Measurements from ENCODE around the gene ATP5PO. TPM values are rescaled to one million over a fixed set of nuclear protein-coding genes. Genes with fewer than 3 reads are reported as not detected.

Gene ATP5PO
- total and polyA plus RNA-seq, 4 donors = 72.8 to 200 (median 131) TPM

- WGBS = 84% methylated on average over 9 of the region's 9 CpGs
- TF ChIP-seq RXRA (IDR thresholded peaks at IDR 0.05) (no peak), FOXA1 (IDR thresholded peaks at IDR 0.05) (no peak), HNF4A (conservative IDR thresholded peaks at IDR 0.05) (no peak), TAF1 (conservative IDR thresholded peaks at IDR 0.05) (no peak), GABPA (IDR thresholded peaks at IDR 0.05 in 1 of 2, conservative IDR thresholded peaks at IDR 0.05 in 1 of 2) (no peak), HNF4G (IDR thresholded peaks at IDR 0.05) (no peak), EGR1 (IDR thresholded peaks at IDR 0.05; ENCODE audit: low read depth in 2 of 2) (no peak), SP1 (IDR thresholded peaks at IDR 0.05) (no peak)
- TF ChIP-seq, protein P1, sequence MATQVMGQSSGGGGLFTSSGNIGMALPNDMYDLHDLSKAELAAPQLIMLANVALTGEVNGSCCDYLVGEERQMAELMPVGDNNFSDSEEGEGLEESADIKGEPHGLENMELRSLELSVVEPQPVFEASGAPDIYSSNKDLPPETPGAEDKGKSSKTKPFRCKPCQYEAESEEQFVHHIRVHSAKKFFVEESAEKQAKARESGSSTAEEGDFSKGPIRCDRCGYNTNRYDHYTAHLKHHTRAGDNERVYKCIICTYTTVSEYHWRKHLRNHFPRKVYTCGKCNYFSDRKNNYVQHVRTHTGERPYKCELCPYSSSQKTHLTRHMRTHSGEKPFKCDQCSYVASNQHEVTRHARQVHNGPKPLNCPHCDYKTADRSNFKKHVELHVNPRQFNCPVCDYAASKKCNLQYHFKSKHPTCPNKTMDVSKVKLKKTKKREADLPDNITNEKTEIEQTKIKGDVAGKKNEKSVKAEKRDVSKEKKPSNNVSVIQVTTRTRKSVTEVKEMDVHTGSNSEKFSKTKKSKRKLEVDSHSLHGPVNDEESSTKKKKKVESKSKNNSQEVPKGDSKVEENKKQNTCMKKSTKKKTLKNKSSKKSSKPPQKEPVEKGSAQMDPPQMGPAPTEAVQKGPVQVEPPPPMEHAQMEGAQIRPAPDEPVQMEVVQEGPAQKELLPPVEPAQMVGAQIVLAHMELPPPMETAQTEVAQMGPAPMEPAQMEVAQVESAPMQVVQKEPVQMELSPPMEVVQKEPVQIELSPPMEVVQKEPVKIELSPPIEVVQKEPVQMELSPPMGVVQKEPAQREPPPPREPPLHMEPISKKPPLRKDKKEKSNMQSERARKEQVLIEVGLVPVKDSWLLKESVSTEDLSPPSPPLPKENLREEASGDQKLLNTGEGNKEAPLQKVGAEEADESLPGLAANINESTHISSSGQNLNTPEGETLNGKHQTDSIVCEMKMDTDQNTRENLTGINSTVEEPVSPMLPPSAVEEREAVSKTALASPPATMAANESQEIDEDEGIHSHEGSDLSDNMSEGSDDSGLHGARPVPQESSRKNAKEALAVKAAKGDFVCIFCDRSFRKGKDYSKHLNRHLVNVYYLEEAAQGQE (IDR thresholded peaks at IDR 0.05) = no peak
- TF ChIP-seq, protein P2, sequence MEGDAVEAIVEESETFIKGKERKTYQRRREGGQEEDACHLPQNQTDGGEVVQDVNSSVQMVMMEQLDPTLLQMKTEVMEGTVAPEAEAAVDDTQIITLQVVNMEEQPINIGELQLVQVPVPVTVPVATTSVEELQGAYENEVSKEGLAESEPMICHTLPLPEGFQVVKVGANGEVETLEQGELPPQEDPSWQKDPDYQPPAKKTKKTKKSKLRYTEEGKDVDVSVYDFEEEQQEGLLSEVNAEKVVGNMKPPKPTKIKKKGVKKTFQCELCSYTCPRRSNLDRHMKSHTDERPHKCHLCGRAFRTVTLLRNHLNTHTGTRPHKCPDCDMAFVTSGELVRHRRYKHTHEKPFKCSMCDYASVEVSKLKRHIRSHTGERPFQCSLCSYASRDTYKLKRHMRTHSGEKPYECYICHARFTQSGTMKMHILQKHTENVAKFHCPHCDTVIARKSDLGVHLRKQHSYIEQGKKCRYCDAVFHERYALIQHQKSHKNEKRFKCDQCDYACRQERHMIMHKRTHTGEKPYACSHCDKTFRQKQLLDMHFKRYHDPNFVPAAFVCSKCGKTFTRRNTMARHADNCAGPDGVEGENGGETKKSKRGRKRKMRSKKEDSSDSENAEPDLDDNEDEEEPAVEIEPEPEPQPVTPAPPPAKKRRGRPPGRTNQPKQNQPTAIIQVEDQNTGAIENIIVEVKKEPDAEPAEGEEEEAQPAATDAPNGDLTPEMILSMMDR (IDR thresholded peaks at IDR 0.05; ENCODE audit: low read depth, low read length, missing input control) = no peak
- TF ChIP-seq, protein P3, sequence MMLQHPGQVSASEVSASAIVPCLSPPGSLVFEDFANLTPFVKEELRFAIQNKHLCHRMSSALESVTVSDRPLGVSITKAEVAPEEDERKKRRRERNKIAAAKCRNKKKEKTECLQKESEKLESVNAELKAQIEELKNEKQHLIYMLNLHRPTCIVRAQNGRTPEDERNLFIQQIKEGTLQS (IDR thresholded peaks at IDR 0.05) = no peak
- Histone ChIP-seq H3K27me3 (ENCODE audit: control insufficient read depth in 4 of 4, insufficient read depth in 4 of 4, low read length in 3 of 4) (no peaks in the 10 kb centered on the region), H3K4me1 (ENCODE audit: control insufficient read depth in 4 of 4, insufficient read depth in 4 of 4, low read length in 3 of 4) (no peaks in the 10 kb centered on the region), H3K4me3 (ENCODE audit: low read depth in 1 of 3, low read length in 3 of 3) (no peak overlapping the region), H3K27ac (ENCODE audit: low read depth in 1 of 2, low read length in 2 of 2) (no peak overlapping the region), H3K36me3 (ENCODE audit: control insufficient read depth in 4 of 4, insufficient read depth in 3 of 4, low read depth in 1 of 4, low read length in 3 of 4) (no peaks in the 10 kb centered on the region), H3K9me3 (ENCODE audit: control insufficient read depth in 4 of 4, low read length in 3 of 4) (no peaks in the 10 kb centered on the region), H3K9ac (ENCODE audit: low read depth in 1 of 2, low read length in 2 of 2) (no peak overlapping the region)
- no peak for DNase-seq (ENCODE audit: low spot score)
Measured at GRCh38 chr21:33881689-33882440, 33.7 kb downstream of the ATP5PO start.

DNA sequence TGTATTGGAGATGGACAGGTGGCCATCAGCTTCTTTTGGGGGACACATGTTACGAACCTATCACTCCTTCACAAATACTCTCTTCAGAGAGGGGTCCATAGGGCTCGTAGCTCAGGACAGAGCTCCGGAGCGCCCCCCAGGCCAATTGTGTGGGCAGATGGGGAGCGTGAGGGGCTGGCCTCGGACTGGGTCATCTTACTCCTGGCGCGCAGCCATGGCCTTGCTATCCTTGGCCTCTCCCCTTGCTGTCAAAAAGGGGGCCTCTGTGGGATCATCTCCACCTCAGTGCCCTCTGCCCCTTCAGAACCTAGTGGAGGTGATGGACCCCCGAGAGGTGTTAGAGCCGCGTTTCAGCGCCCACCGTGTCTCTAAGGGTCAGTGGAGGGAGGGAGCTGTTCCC, 35.0 kb downstream of the ATP5PO start:
- Histone ChIP-seq H3K4me1 (ENCODE audit: control insufficient read depth in 4 of 4, insufficient read depth in 4 of 4, low read length in 3 of 4) (no peaks in the 10 kb centered on the region), H3K27ac (ENCODE audit: low read depth in 1 of 2, low read length in 2 of 2) (no peak overlapping the region), H3K4me3 (ENCODE audit: low read depth in 1 of 3, low read length in 3 of 3) (no peak overlapping the region), H3K27me3 (ENCODE audit: control insufficient read depth in 4 of 4, insufficient read depth in 4 of 4, low read length in 3 of 4) (no peaks in the 10 kb centered on the region), H3K9ac (ENCODE audit: low read depth in 1 of 2, low read length in 2 of 2) (no peak overlapping the region), H3K36me3 (ENCODE audit: control insufficient read depth in 4 of 4, insufficient read depth in 3 of 4, low read depth in 1 of 4, low read length in 3 of 4) (no peaks in the 10 kb centered on the region), H3K9me3 (ENCODE audit: control insufficient read depth in 4 of 4, low read length in 3 of 4) (no peaks in the 10 kb centered on the region)
- DNase-seq (ENCODE audit: low spot score) = no peak
- 91% methylated on average over 13 of the region's 13 CpGs for WGBS
- TF ChIP-seq ZBTB33 (IDR thresholded peaks at IDR 0.05) = no peak
- TF ChIP-seq RAD21 (IDR thresholded peaks at IDR 0.05) = no peak
- TF ChIP-seq EGR1 (IDR thresholded peaks at IDR 0.05; ENCODE audit: low read depth in 2 of 2) = no peak
- TF ChIP-seq, protein P3 (IDR thresholded peaks at IDR 0.05) = no peak
- TF ChIP-seq, protein P1 (IDR thresholded peaks at IDR 0.05) = no peak
- TF ChIP-seq TAF1 (conservative IDR thresholded peaks at IDR 0.05) = no peak
- no peak for TF ChIP-seq JUND (IDR thresholded peaks at IDR 0.05)
- TF ChIP-seq, protein P2 (IDR thresholded peaks at IDR 0.05; ENCODE audit: low read depth, low read length, missing input control) = no peak
- TF ChIP-seq FOXA1 (IDR thresholded peaks at IDR 0.05) = no peak
- no peak for TF ChIP-seq FOXA2 (IDR thresholded peaks at IDR 0.05)
- no peak for TF ChIP-seq RXRA (IDR thresholded peaks at IDR 0.05)
- no peak for TF ChIP-seq HNF4G (IDR thresholded peaks at IDR 0.05)

Data from liver (tissue), 9 donors.